ENCODE measurements around the gene ZNF331.
"Not testable (repeated sequence)": the region's sequence is repeated elsewhere in the genome, so short reads cannot be mapped to it uniquely, and the experiment has no call there.

Gene ZNF331

DNA sequence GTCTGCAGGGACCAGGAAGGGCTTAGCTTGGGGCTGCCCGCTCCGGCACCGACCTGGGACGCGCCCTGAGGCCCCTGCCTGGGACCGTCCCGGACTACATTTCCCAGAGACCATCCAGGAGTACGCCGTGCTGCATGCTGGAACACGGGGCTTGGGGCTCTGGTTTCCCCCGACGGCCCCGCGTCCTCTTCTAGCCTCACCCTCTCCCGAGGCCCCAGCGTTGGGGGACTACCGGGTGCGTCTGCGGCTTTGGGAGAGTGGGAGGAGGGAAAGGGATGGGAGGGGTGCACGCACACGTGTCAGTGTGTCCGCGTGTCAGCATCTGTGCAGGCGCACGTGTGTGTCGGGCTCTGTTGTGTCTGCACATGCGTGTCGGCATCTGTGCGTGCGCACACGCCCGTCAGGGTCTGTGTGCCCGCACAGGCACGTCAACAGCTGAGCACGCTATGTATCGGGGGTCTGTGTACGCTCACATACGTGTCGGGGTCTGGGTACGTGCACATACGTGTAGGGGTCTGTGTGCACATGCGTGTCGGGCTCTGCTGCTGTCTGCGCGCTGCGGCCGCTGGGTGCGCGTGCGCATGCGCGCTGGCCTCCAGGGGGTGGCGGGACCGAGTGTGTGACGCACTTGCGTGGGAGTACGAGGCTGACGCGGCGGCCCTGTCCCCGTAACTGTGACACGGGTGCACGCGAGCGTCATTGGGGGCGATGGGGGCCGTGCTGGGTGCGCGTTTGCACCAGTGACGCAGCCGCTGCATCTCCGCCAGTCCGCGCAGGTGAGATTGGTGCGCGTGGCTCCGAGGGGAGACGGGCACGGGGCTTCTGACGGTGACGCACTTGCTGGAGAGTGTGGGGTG, at the start of gene ZNF331:
Gene ZNF331 (plus strand): TSS at position 625 of the 857 bp plus-strand sequence. CDS start 31,232 bp downstream, outside the sequence.
- DNase-seq: no peak

DNA sequence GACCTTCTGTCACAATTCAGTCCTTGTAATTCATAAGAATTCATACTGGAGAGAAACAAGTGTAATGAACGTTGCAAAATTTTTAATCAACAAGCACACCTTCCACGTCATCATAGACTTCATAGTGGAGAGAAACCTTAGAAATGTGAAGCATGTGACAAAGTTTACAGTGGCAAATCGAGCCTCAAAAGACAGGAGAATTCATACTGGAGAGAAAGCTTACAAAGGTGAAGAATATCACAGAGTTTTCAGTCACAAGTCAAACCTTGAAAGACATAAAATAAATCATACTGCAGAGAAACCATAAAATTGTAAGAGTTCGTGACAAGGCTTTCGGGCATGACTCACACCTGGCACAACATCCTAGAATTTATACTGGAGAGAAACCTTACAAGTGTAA, 45.8 kb upstream of the ZNF331 start:
- no peak for DNase-seq

DNA sequence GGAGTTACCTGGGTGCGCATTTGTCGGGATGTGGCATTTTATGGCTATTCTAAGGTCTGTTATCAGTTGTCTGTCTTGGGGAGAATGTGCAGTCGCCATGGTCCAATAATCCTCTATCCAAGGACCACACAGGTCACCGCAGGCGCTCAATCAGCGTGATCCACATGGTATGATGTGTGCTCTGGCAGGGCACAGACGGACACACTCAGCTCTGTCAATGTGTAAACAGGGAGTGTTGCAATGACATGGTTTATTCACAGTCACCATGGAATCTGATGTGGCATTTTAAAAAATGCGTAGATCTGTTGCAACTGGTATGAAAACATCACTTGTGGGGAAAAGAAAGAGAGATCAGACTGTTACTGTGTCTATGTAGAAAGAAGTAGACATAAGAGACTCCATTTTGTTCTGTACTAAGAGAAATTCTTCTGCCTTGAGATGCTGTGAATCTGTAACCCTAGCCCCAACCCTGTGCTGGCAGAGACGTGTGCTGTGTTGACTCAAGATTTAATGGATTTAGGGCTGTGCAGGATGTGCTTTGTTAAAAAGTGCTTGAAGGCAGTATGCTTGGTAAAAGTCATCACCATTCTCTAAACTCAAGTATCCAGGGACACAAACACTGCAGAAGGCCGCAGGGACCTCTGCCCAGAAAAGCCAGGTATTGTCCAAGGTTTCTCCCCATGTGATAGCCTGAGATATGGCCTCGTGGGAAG, 40.5 kb upstream of the ZNF331 start:
- not testable (repeated sequence) for DNase-seq

DNA sequence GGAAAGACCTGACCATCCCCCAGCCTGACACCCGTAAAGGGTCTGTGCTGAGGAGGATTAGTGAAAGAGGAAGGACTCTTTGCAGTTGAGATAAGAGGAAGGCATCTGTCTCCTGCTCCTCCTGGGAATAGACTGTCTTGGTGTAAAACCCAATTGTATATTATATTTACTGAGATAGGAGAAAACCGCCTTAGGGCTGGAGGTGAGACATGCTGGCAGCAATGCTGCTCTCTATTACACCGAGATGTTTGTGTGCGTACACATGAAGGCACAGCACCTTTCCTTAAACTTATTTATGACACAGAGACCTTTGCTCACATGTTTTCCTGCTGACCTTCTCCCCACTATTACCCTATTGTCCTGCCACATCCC, 39.9 kb upstream of the ZNF331 start:
- not testable (repeated sequence) for DNase-seq

DNA sequence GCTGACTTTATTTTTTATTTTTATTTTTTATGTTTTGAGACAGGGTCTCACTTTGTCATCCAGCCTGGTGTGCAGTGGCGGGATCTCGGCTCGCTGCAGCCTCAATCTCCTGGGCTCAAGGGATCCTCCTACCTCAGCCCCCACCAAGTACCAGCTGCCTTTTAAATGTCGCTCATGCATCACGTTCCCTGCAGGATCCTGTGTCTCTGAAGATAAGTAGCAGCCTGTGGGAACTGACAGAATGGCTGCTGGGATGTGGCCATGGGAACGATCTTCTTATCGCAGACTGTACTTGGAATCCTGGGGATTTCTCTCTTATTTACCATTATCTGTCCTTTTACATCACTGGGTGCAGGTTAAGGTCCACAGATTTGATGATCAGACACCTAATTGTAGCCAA, 34.8 kb upstream of the ZNF331 start:
- not testable (repeated sequence) for DNase-seq

DNA sequence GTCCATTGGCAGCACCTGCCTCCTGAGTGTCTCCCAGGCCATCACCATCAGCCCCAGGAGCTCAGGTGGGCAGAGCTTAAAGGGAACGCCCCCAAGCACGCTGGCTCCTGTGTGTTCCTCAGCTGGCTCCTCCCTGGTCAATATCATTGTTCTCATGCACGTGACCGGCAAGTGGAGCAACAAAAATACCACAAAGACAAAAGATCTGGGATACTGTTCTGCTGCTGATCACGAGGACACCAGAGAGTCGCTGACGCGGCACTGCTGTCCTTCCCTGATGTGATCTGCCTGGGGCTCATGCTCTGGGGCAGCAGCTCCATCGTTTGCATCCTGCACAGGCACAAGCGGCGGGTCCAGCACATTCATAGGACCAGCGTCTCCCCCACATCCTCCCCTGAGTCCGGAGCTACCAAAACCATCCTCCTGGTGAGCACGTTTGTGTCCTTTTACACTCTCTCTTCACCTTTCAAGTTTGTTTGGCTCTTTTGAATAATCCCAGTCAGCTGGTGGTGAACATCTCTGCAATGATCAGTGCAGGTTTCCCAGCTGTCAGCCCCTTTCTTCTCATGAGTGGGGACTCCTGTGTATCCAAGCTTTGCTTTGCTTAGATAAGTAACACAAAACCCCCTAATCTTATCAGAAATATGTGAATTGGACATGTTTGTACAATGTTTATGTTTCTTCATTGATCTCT, 34.1 kb upstream of the ZNF331 start:
- not testable (repeated sequence) for DNase-seq

DNA sequence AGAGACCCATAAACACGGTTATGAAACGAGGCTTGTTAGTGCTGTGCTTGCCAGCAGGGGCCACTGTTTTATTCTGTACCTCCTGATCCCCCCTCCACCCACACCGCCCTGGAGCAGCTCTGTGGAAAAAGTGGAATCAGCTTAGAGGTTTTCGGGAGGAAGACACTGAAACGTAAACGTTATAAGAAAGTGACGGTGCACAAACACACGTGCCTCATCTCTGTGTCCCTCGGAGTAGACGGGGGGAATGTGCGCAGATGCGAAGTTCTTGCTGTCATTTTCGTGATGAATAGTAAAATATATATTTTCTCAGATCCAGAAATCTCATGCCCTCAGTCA, 33.6 kb upstream of the ZNF331 start:
- DNase-seq: not testable (repeated sequence)

DNA sequence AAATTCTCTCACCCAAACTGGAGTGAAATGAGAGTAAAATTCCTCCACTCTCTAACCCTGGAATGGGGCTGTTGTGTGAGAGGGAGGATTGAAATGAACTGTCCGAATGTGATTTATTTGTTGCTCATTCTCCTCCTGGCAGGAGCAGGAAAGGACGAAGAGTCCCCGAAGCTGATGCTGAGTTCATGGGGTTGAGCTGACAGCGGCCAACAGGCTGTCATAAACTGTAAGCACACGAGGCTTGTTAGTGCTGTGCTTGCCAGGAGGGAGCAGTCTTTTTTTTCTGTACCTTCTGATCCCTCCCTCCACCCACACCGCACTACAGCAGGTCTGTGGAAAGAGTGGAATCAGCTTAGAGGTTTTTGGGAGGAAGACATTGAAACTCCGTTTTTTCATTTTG, 33.1 kb upstream of the ZNF331 start:
- DNase-seq: no peak

DNA sequence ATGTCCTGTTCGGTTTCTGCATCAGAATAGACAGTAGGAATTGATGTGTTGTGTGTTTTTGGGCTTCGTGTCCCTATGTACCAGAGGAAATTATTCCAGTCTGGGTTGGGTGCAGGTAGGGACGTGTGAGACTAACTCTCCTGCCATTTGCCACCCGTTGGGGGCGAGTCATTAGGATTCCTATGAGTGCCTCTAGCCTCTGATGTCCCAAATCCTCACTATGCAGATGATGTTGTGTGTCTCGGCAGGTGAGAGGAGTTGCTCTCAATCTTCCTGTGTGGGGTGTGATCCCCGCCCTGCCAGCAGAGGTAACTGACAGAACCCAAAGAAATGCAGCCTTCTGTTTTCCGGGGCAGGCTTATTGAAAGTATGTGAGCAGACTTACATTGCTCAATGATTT, 31.2 kb upstream of the ZNF331 start:
- no peak for DNase-seq

DNA sequence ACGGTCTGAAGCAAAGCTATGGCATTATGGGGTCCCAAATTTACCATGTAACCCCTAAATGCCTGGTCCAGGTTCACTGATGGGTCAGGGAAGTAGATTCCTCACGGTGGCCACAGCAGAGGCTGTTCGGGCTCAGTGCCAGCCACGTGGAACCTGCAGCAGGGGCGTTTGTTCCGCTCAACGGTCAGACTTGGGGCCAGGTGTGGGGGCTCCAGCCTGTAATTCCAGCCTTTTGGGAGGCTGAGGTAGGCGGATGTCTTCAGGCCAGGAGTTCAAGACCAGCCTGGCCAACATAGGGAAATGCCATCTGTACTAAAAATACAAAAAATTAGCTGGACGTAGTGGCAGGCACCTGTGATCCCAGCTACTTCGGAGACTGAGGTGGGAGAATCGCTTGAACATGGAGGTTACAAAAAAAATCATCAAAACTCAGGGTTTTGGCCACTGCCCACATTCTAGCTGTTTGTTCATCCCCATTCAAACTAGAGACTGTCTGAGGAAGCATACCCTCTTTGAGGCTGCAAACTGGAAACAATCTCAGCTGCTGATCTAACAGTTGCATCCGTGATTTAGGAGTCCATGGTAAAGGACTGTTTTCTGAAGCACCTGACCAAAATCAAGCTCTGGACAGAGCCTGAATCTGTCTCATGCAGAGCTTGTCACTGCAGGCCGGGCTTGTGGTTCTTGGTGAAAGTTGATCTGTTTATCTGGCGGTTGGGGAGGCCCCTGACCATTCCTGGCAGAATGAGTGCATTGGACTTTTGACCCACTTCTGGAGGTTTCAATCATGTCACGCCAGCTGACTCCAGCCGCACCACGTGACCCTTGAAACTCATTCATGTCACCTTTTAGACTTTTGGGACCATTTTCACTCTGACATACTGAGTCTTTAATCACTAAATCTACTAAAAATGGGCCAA, 30.2 kb upstream of the ZNF331 start:
- no peak for DNase-seq

DNA sequence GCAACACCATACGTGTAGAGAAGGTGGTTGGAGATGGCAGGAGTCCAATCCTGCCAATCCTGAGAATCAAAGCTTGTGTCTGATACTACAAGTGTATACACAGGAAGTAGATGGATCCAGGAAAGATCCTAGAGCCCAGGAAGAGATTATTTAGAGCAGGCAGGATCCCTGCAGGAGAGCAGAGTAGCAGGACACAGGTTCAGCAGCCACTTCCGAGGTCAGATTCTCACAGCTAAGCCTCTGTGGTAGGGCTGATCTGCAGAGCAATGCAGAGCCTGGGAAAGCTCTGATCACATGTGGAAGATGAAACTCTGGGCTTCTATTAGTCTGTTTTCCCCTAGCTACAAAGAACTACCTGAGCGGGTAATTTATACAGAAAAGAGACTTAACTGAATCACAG, 28.5 kb upstream of the ZNF331 start:
- no peak for DNase-seq

DNA sequence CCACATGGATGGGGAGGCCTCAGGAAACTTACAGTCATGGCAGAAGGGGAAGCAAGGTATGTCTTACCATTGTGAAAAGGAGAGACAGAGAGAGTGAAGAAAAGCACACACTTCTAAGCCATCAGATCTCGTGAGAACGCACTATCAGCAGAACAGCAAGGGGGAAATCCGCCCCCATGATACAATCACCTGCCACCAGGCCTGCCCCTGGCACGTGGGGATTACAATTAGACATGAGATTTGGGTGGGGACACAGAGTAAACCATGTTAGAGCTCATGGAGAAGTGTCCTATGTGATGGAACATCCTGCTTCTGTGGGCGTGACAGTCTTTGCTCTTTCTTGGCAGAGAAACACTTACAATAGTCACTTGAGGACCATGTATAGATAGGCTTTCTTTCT, 28.1 kb upstream of the ZNF331 start:
- no peak for DNase-seq

DNA sequence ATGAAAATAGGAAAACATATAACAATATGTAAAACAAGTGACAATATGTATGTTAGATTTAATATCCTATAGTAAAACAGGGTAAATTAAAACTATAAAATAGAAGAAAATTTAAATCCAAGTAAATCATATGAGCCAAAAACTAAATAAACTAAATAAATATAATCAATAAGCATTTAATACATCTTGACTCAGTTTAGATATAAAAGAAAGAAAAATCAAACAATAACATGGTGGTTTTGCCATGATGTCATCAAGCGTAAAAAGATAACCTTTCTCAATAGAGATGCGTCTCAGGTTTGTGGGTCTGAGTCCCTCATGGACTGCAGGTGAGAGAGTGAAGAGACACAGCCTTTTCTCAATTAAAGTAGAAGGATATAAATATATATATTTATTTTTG, 26.6 kb upstream of the ZNF331 start:
- no peak for DNase-seq

DNA sequence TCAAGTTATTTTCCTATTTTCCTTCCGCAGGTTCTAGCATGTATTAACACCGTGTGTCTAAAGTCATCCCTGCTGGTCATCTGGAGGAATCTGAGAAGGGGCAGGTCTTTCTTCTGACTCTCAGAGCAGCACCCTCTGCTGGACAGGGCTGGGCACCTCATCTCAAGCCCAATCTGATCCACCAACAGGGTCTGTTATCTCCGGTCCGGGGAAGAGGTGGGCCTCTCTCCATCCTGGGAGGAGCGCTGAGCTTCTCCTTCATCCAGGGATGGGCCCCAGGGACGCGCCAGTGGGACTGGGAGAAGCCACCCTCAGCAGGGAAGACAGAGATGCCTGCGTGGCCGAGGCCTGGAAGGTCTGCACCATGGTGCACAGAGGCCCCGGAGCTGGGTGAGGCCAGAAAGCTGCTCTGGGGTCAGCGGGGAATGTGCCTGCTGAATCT, 26.0 kb upstream of the ZNF331 start:
- DNase-seq: no peak

DNA sequence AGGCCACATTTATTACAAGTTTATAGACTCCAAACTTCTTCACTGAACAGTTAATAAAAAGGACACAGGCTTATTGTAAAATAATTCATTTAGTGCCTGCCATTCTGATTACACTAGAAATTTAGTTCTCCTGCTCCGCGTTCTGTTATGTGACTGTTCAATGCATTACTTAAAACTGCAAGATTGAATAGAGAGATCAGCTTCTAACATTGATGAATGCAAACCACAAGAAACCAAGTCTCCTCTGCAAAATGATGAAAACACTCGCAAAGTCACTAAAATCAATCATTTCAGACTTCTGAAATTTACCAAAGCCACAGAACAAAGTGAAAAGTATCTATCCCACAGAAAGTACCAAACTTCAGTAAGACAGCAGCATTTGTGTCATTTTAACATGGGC, 22.9 kb upstream of the ZNF331 start:
- DNase-seq: not testable (repeated sequence)

DNA sequence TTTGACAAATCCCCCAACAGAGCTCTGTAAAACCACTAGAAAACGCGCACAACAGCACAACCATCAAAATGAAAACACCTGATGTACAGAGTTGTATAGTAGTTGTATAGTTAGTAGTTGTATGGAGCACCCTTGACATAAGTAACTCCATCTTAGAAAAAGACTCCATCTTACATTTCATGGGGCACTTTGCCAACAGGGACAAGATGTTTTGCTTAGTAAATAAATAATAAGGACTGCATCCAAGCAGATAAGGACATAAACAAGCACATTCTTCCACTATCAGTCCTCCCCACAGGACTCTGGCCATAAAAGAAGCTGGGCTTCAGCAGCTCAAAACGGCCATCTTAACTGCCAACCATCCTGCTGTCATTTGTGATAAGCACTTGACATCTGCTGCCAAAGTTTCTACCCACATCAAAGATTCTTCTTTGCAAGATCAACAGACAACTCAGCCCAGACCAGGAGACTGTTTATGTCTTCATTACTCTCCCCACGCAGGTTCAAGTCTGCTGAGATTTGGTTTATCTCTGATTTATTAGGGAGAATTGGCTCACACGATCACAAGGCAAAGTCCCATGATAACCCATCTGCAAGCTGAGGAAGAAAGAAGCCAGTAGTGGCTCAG, 20.7 kb upstream of the ZNF331 start:
- DNase-seq: no peak

DNA sequence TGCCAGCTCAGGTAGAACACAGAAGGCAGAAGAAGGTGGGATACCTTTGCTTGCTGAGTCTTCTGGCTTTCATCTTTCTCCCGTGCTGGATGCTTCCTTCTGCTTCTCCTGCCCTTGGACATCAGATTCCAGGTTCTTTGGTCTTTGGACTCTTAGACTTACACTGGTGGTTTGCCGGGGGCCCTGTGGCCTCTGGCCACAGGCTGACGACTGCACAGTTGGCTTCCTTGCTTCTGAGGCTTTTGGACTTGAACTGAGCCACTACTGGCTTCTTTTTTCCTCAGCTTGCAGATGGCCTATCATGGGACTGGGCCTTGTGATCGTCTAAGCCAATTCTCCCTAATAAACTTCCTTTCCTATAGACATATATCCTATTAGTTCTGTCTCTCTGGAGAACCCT, 19.8 kb upstream of the ZNF331 start:
- DNase-seq: no peak

DNA sequence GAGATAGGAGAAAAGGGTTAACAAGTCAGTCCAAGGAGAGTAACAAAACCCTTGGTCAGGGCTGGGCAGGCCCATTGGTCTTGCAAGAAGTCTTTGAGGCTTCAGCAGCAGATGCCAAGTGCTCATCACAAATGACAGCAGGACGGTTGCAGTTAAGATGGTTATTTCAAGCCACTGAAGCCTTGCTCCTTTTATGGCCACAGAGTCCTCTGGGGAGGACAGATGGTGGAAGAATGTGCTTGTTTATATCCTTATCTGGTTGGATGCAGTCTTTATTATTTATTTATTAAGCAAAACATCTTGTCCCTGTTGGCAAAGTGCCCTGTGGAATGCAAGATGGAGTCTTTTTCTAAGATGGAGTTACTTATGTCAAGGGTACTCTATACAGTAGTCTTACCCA, 19.2 kb upstream of the ZNF331 start:
- DNase-seq: no peak

DNA sequence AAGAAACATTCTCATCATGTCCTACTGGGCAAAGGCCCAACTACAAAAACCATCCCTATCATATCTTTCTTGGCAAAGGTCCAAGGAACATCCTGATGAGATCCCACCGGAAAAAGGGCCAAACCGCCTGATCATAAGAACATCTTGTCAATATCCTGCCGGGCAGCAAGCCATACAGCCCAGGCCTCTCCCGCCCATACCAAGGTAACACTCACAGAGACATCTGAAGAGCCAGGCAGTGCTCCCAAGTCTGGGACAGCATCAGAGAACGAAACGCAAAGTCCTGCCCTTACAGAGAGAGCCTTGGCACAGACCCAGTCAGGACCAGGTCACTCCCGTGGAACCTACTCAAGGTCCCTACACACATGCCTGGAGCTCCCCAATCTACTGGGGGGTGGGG, 18.5 kb upstream of the ZNF331 start:
- DNase-seq: no peak

DNA sequence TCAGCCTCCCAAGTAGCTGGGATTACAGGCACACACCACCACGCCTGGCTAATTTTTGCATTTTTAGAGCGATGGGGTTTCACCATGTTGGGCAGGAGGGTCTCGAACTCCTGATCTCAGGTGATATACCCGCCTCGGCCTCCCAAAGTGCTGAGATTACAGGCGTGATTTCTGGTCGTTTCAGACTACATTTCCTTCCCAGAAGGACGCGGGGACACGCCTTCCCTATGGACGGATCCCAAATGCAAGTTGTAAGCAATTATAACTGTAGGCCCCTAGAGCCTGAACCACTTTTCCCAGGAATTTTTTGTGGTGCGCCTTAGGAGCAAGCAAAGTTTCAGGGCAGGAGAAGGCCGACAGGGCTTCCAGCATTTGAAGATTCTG, 17.8 kb upstream of the ZNF331 start:
- DNase-seq: no peak

DNA sequence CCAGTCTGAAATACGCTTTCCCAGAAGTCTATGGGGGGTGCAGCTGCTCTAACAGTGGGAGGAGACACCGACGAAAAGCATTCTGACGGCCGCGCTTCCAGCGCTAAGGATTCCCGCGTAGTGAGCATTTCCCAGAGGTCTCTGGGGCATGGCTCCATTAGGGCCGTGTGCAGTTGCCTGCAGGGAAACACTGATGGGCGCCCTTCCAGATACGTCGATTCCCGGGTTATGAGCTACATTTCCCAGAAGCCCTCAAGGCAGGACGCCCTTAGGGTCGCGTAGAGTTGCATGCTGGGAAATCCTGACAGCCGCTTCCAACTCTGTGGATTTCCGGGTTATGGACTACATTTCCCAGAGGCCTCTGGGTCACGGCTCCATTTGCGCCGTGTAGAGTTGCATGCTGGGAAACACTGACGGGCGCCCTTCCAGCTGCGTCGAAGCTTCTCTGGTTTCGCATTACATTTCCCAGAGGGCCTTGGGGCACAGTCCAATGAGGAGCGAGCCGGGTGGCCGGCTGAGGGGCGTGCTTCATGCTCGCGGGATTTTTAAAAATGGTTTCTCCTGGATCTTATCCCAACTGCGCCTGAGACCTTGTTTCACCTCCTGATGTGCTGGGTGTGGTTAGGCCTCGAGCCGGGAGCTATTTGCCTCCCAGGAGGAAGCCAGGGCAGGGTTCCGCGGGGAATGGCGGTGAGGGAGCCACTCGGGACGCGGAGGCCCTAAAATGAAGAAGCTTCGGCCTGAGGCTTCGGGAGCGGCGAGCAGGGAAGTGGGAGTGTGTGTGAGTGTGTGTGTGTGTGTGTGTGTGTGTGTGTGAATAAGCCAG, 17.2 kb upstream of the ZNF331 start:
- DNase-seq: peak; percentile 92

Data from NCI-H774 (cell line).